Ishikawa (cell line): ENCODE measurements around the gene MAB21L4.

Source experiments
- CEBPB ChIP-seq: IDR thresholded peaks from 2 replicates; pipeline ENCODE4 v1.6.1; 2012
- EGR1 ChIP-seq: IDR thresholded peaks from 2 replicates; pipeline ENCODE4 v1.6.1; 2012
- EP300 ChIP-seq: IDR thresholded peaks from 2 replicates; pipeline ENCODE4 v1.6.1; 2012; ENCODE audit warnings: borderline replicate concordance
- FOXM1 ChIP-seq: IDR thresholded peaks from 2 replicates; pipeline ENCODE4 v1.6.1; 2012; ENCODE audit warnings: low read depth, borderline replicate concordance
- MAX ChIP-seq: IDR thresholded peaks from 2 replicates; pipeline ENCODE4 v1.6.1; 2012
- NFIC ChIP-seq: IDR thresholded peaks from 2 replicates; pipeline ENCODE4 v1.6.1; 2012
- RAD21 ChIP-seq: IDR thresholded peaks from 2 replicates; pipeline ENCODE4 v1.6.1; 2012; ENCODE audit warnings: low read depth
- REST ChIP-seq: IDR thresholded peaks from 2 replicates; pipeline ENCODE4 v1.6.1; 2012; ENCODE audit warnings: low read depth, mild to moderate bottlenecking
- TAF1 ChIP-seq: IDR thresholded peaks from 2 replicates; pipeline ENCODE4 v1.6.1; 2012; ENCODE audit warnings: low read depth, mild to moderate bottlenecking
- TCF12 ChIP-seq: IDR thresholded peaks from 2 replicates; pipeline ENCODE4 v1.6.1; 2012; ENCODE audit warnings: low read depth
- TEAD4 ChIP-seq: IDR thresholded peaks from 2 replicates; pipeline ENCODE4 v1.6.1; 2012
- USF1 ChIP-seq: IDR thresholded peaks from 2 replicates; pipeline ENCODE4 v1.6.1; 2012
- YY1 ChIP-seq: IDR thresholded peaks from 2 replicates; pipeline ENCODE4 v1.6.1; 2012; ENCODE audit warnings: low read depth
- ZBTB7A ChIP-seq: IDR thresholded peaks from 2 replicates; pipeline ENCODE4 v1.6.1; 2012; ENCODE audit warnings: low read depth

The MAB21L4 gene

GRCh38 chr2:240871071-240871958, 24.6 kb downstream of the MAB21L4 start:
- TF ChIP-seq MAX (no peak), EP300 (no peak), TAF1 (no peak), YY1 (no peak)

- TF ChIP-seq TEAD4, result no peak
- no peak for TF ChIP-seq ZBTB7A
- TF ChIP-seq REST, result no peak
- no peak for TF ChIP-seq TAF1
- no peak for TF ChIP-seq TCF12
- no peak for TF ChIP-seq RAD21
- no peak for TF ChIP-seq NFIC
Observed at GRCh38 chr2:240869956-240870875, 25.7 kb downstream of the MAB21L4 start.

GRCh38 chr2:240869109-240869955, 26.6 kb downstream of the MAB21L4 start:
- TF ChIP-seq CEBPB (no peak), TCF12 (no peak)

GRCh38 chr2:240868286-240869108, 27.5 kb downstream of the MAB21L4 start, which contains the start of gene AGXT:
TSS of gene AGXT (plus strand) at chr2:240868824. CDS start at chr2:240868866, 42 bp downstream.
- peak; percentile 53; the same call in 1 of the 2 replicates for TF ChIP-seq EGR1
- no peak for TF ChIP-seq TEAD4
- no peak for TF ChIP-seq REST
- peak; percentile 70 for TF ChIP-seq CEBPB

- no peak for TF ChIP-seq REST
- no peak for TF ChIP-seq FOXM1
- no peak for TF ChIP-seq EGR1
- no peak for TF ChIP-seq TEAD4
- no peak for TF ChIP-seq NFIC
- no peak for TF ChIP-seq YY1
- no peak for TF ChIP-seq TCF12
- TF ChIP-seq EP300, result no peak
- no peak for TF ChIP-seq ZBTB7A
- TF ChIP-seq CEBPB, result no peak
- no peak for TF ChIP-seq RAD21
- no peak for TF ChIP-seq TAF1
- TF ChIP-seq USF1, result no peak
Observed at GRCh38 chr2:240865391-240865790, 30.6 kb downstream of the MAB21L4 start.
